Lower leg skin (tissue), 3 donors: ENCODE results near the gene ISL2.

Source experiments
- CTCF ChIP-seq, 3 donors: fragments of 450-650 bp; IDR thresholded peaks; one replicate each; pipeline ENCODE4 v1.5.1; 2016; ENCODE audit warnings: antibody characterized with exemption in 3 of 3, mild to moderate bottlenecking in 3 of 3, moderate library complexity in 2 of 3
- POLR2A ChIP-seq, 2 donors: fragments of 450-650 bp; IDR thresholded peaks; one replicate each; pipeline ENCODE4 v1.6.1; 2016 to 2017; ENCODE audit warnings: antibody characterized with exemption in 2 of 2, mild to moderate bottlenecking in 1 of 2, moderate library complexity in 1 of 2

- TF ChIP-seq CTCF (IDR thresholded peaks at IDR 0.05), result no peak
- no peak for TF ChIP-seq POLR2A (IDR thresholded peaks at IDR 0.05)
Measured at GRCh38 chr15:76386926-76387325, 50.4 kb downstream of the ISL2 start.
